ENCODE data around the gene SCTR.

DNA sequence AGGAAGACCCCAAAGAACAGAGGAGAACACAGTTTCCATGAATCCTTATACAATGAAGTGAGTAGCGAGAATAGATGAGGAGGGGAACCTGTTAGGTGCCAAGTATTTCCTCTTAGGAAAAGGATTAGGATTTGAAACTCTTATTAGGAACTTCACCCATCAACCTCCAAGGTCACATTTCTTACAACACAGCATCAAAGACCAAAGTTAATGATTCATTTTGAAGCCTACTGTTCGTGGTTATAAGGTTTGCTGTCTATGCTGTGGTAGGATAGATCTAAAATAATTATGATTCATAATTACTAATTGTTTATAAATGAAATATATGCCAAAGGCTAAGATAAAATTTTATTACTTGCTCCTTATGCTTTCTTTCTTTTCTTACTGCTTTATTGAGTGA is 26.1 kb upstream of the SCTR start:
- TF ChIP-seq POLR2A (IDR thresholded peaks at IDR 0.05; ENCODE audit: low read depth, low read length) (no peak), POLR2AphosphoS5 (IDR thresholded peaks at IDR 0.05; ENCODE audit: low read depth, low read length) (no peak), PAX5 (IDR thresholded peaks at IDR 0.05; ENCODE audit: insufficient read depth, low read length, severe bottlenecking) (no peak)
